Neural progenitor cell (in vitro differentiated cells): ENCODE data around the gene TUBG2. TPM values are rescaled to one million over a fixed set of nuclear protein-coding genes. Genes with fewer than 3 reads are reported as not detected.

Source experiments
- DNase-seq: peaks from one replicate; pipeline ENCODE4 v3.0.0-alpha.2; 2016; ENCODE audit warnings: low spot score
- H2AFZ ChIP-seq: fragments of 200-600 bp; sonication (generic); replicated peaks from 2 replicates; pipeline ENCODE4 v1.6.1; 2016; ENCODE audit warnings: antibody characterized with exemption
- H3F3A ChIP-seq: fragments of 200-600 bp; sonication (generic); 2 replicates; pipeline ENCODE4 v1.6.1; 2016; ENCODE audit warnings: antibody characterized with exemption, low read depth
- H3K27ac ChIP-seq: fragments of 200-600 bp; sonication (generic); 2 replicates; pipeline ENCODE4 v1.5.1; 2016; ENCODE audit warnings: mild to moderate bottlenecking
- H3K27me3 ChIP-seq: fragments of 200-600 bp; sonication (generic); 2 replicates; pipeline ENCODE4 v1.6.1; 2016; ENCODE audit warnings: mild to moderate bottlenecking, moderate library complexity
- H3K36me3 ChIP-seq: fragments of 200-600 bp; sonication (generic); 2 replicates; pipeline ENCODE4 v1.5.1; 2016
- H3K4me1 ChIP-seq: fragments of 200-600 bp; sonication (generic); 2 replicates; pipeline ENCODE4 v1.6.1; 2016; ENCODE audit warnings: mixed run types
- H3K4me2 ChIP-seq: fragments of 200-600 bp; sonication (generic); 2 replicates; pipeline ENCODE4 v1.6.1; 2016
- H3K4me3 ChIP-seq: fragments of 200-600 bp; sonication (generic); 2 replicates; pipeline ENCODE4 v1.5.1; 2016
- H3K79me2 ChIP-seq: fragments of 200-600 bp; sonication (generic); 2 replicates; pipeline ENCODE4 v1.6.1; 2016; ENCODE audit warnings: low read depth
- H3K9ac ChIP-seq: fragments of 200-600 bp; sonication (generic); 2 replicates; pipeline ENCODE4 v1.6.1; 2016
- H3K9me3 ChIP-seq: fragments of 200-600 bp; sonication (generic); 2 replicates; pipeline ENCODE4 v1.5.1; 2016; ENCODE audit warnings: low read depth
- H4K20me1 ChIP-seq: fragments of 200-600 bp; sonication (generic); 2 replicates; pipeline ENCODE4 v1.6.1; 2016; ENCODE audit warnings: low read depth
- H3K27ac Mint-ChIP-seq: 3 replicates; pipeline ENCODE4 v1.8.0; 2021; ENCODE audit warnings: mixed read lengths
- H3K27me3 Mint-ChIP-seq: 2 replicates; pipeline ENCODE4 v1.8.0; 2022; ENCODE audit warnings: low read depth, mild to moderate bottlenecking, inconsistent platforms, moderate library complexity, mixed read lengths; ENCODE audit not compliant: insufficient read depth
- H3K36me3 Mint-ChIP-seq: 3 replicates; pipeline ENCODE4 v1.8.0; 2021; ENCODE audit warnings: mixed read lengths
- H3K4me1 Mint-ChIP-seq: 3 replicates; pipeline ENCODE4 v1.8.0; 2021; ENCODE audit warnings: mixed read lengths
- H3K4me3 Mint-ChIP-seq: 3 replicates; pipeline ENCODE4 v1.8.0; 2021; ENCODE audit warnings: mild to moderate bottlenecking, moderate library complexity, mixed read lengths
- H3K9me3 Mint-ChIP-seq: 3 replicates; pipeline ENCODE4 v1.8.0; 2020; ENCODE audit warnings: mixed read lengths
- EZH2 ChIP-seq: fragments of 200-600 bp; sonication (generic); IDR thresholded peaks from 2 replicates; pipeline ENCODE4 v1.6.1; 2017; ENCODE audit warnings: antibody characterized with exemption, mild to moderate bottlenecking, moderate library complexity
- EZH2phosphoT487 ChIP-seq: fragments of 200-600 bp; sonication (generic); IDR thresholded peaks from 2 replicates; pipeline ENCODE4 v1.6.1; 2017; ENCODE audit warnings: antibody characterized with exemption
- total RNA-seq: library from RNA; depleted of rRNA; stranded (reverse); fragments of >200 nt; gene quantifications from 2 replicates; pipeline ENCODE4 v1.2.3, GENCODE V29; 2015; ENCODE audit warnings: low replicate concordance
- TF ChIP-seq, protein P1 (sequence below): fragments of 200-600 bp; sonication (generic); IDR thresholded peaks from 2 replicates; pipeline ENCODE4 v1.5.1; 2017; ENCODE audit warnings: antibody characterized with exemption, mild to moderate bottlenecking

Gene TUBG2
- total RNA-seq, 1 donor from 2014 or later: 12.8 TPM

DNA sequence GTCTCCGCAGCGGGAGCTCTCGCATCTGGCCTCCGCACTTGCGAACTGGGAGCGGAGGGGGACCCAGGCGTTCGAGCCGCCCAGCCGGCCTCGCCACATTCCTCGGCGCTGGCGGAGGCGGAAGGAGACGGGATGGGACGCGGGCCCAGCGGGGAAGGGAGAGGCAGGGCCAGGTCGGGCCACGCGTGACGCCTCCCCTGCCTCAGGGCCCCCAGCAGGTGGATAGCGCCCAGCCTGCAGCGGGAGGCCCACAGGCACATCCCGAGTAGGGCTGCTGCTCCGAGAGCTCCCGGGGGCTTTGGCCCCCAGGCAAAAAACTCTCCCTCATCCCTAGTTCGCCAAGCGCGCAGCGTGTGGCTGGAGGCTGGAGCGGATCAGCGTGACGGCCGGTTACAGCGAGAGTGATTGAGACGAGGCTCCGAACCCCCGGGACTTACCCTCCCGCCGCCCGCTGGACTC lies 16.9 kb downstream of the TUBG2 start:
- Histone ChIP-seq H3K36me3 (no peaks in the 10 kb centered on the region), H3F3A (peaks cover 55% of the 10 kb centered on the region), H2AFZ (peak overlapping the region; percentile 67), H3K79me2 (peaks cover 11% of the 10 kb centered on the region), H3K9ac (no peak overlapping the region), H3K4me2 (peak overlapping the region; percentile 95), H4K20me1 (peaks cover 47% of the 10 kb centered on the region), H3K4me1 (peaks cover 37% of the 10 kb centered on the region), H3K27me3 (peaks cover 61% of the 10 kb centered on the region), H3K4me3 (peak overlapping the region; percentile 70), H3K27ac (no peak overlapping the region), H3K9me3 (no peaks in the 10 kb centered on the region)
- Mint-ChIP-seq H3K27ac (peak overlapping the region; percentile 17), H3K4me1 (peaks cover 39% of the 10 kb centered on the region), H3K4me3 (peak overlapping the region; percentile 93), H3K9me3 (no peaks in the 10 kb centered on the region), H3K36me3 (peaks cover 6% of the 10 kb centered on the region), H3K27me3 (peaks cover 8% of the 10 kb centered on the region)
- TF ChIP-seq EZH2phosphoT487 (no peak), EZH2 (no peak)
- TF ChIP-seq, protein P1, sequence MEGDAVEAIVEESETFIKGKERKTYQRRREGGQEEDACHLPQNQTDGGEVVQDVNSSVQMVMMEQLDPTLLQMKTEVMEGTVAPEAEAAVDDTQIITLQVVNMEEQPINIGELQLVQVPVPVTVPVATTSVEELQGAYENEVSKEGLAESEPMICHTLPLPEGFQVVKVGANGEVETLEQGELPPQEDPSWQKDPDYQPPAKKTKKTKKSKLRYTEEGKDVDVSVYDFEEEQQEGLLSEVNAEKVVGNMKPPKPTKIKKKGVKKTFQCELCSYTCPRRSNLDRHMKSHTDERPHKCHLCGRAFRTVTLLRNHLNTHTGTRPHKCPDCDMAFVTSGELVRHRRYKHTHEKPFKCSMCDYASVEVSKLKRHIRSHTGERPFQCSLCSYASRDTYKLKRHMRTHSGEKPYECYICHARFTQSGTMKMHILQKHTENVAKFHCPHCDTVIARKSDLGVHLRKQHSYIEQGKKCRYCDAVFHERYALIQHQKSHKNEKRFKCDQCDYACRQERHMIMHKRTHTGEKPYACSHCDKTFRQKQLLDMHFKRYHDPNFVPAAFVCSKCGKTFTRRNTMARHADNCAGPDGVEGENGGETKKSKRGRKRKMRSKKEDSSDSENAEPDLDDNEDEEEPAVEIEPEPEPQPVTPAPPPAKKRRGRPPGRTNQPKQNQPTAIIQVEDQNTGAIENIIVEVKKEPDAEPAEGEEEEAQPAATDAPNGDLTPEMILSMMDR: no peak
- no peak for DNase-seq

DNA sequence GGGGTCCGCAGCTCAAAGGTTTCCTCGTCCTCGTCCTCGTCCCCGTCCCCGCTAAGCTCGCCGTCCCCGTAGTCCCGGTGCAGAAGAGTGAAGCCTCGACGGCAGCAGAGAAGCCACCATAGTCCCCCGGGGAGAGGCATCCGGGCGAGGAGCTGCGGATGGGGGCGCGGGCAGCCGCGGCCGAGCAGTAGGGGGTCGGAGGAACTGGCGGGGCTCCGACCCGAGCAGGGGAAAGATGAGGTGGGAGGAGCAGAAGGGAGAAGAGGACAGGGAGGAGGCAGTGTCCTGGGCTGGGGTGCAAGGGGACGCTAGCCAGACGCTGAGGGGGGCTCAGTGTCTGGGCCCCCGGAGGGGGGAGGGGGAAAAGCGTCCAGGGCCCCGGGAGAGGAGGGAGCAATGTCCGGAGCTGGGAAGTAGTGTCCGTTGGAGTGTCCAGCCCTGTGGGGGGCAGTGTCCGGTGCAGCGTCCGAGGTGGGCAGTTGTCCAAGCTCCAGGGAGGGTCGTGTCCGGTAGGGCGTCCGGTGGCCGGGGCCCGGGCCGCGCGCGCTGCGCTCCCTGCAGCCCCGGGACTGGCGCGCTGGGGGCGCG lies 17.4 kb downstream of the TUBG2 start, which contains the start of gene PLEKHH3:
Gene PLEKHH3, minus strand, starts transcription at position 571 of the 588 bp plus-strand sequence. Its CDS starts 431 bp downstream, at position 140.
- Histone ChIP-seq H3K9ac (no peak within 1 kb of the TSS), H3K4me3 (peak within 1 kb of the TSS; percentile 70), H3K79me2 (peaks cover 11% of the 10 kb centered on the region), H2AFZ (peak within 1 kb of the TSS; percentile 67), H3K4me2 (peak within 1 kb of the TSS; percentile 95), H3K27ac (no peak within 1 kb of the TSS), H4K20me1 (peaks cover 42% of the 10 kb centered on the region), H3K36me3 (no peaks in the 10 kb centered on the region), H3K4me1 (peaks cover 40% of the 10 kb centered on the region), H3F3A (peaks cover 55% of the 10 kb centered on the region), H3K27me3 (peaks cover 55% of the 10 kb centered on the region), H3K9me3 (no peaks in the 10 kb centered on the region)
- Mint-ChIP-seq H3K27ac (peak within 1 kb of the TSS; percentile 98), H3K4me3 (peak within 1 kb of the TSS; percentile 93), H3K9me3 (no peaks in the 10 kb centered on the region), H3K4me1 (peaks cover 37% of the 10 kb centered on the region), H3K36me3 (peaks cover 4% of the 10 kb centered on the region), H3K27me3 (peaks cover 7% of the 10 kb centered on the region)
- peak; percentile 73 for DNase-seq
- no peak for TF ChIP-seq EZH2phosphoT487
- TF ChIP-seq, protein P1: peak; percentile 30

DNA sequence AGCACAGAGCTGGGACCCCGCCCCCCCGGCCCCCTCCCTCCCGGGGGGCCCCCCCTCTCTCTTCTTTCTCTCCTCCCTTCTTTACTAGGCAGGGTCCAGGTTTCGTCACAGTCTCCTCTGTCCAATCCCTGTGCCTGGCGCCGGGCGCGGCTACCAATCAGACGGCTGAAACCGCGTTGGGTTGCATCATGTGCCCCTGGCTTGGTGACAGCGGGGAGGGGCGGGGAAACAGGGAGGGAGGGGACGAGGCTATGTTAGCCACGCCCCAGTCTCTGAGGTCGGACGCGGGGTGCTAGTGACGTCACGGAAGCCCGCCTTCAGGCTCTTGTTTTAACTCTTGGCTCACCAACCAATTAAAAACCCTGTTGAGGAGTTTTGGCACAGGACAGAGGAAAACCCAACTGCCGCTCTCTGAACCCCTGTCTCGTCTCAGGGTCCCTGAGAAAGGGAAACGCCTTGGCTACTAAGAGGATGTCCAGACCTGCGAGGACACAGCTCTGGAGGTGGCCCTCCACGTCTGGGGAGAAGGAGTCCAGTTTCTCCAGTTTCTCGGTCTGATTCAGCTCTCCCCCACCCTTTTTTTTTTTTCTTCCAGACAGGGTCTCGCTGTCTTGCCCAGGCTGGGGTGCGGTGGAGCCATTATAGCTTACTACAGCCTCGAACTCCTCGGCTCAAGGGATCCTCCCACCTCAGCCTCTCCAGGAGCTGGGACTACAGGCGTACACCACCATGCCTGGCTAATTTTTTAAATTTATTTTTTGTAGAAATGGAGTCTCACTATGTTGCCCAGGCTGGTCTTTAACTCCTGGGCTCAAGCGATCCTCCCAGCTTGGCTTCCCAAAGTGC lies 18.2 kb downstream of the TUBG2 start:
- no peak overlapping the region for H3K9ac ChIP-seq
- no peak overlapping the region for H2AFZ ChIP-seq
- TF ChIP-seq EZH2phosphoT487: no peak
- TF ChIP-seq, protein P1: no peak
- no peak for TF ChIP-seq EZH2
- peaks cover 41% of the 10 kb centered on the region for H3K4me1 Mint-ChIP-seq
- no peaks in the 10 kb centered on the region for H3K9me3 ChIP-seq
- H3K36me3 ChIP-seq: no peaks in the 10 kb centered on the region
- peak; percentile 100 for DNase-seq
- H3K36me3 Mint-ChIP-seq: no peaks in the 10 kb centered on the region
- no peak overlapping the region for H3K27ac ChIP-seq
- H3K27ac Mint-ChIP-seq: peak overlapping the region; percentile 98
- H3F3A ChIP-seq: peaks cover 57% of the 10 kb centered on the region
- peaks cover 3% of the 10 kb centered on the region for H3K27me3 Mint-ChIP-seq
- H4K20me1 ChIP-seq: peaks cover 35% of the 10 kb centered on the region
- H3K27me3 ChIP-seq: peaks cover 48% of the 10 kb centered on the region
- peak overlapping the region; percentile 70 for H3K4me3 ChIP-seq
- peaks cover 45% of the 10 kb centered on the region for H3K4me1 ChIP-seq
- peaks cover 11% of the 10 kb centered on the region for H3K79me2 ChIP-seq
- H3K9me3 Mint-ChIP-seq: no peaks in the 10 kb centered on the region
- H3K4me2 ChIP-seq: peak overlapping the region; percentile 95
- H3K4me3 Mint-ChIP-seq: peak overlapping the region; percentile 93
